Hepatocyte (in vitro differentiated cells): ENCODE data around the gene MYO3A. TPM values are rescaled to one million over a fixed set of nuclear protein-coding genes. Genes with fewer than 3 reads are reported as not detected.
A peak's percentile ranks its signal among the peaks of the same experiment; 100 is the strongest.

ENCODE experiments used
- DNase-seq: peaks from one replicate; pipeline ENCODE4 v3.0.0-alpha.2; 2016; ENCODE audit warnings: low spot score
- H2AFZ ChIP-seq: fragments of 200-600 bp; sonication (generic); 2 replicates; pipeline ENCODE4 v1.6.0; 2016; ENCODE audit warnings: antibody characterized with exemption, mild to moderate bottlenecking
- H3K27ac ChIP-seq: fragments of 200-600 bp; sonication (generic); 2 replicates; pipeline ENCODE4 v1.5.1; 2016; ENCODE audit warnings: mild to moderate bottlenecking
- H3K27me3 ChIP-seq: fragments of 200-600 bp; sonication (generic); 2 replicates; pipeline ENCODE4 v1.6.1; 2016
- H3K36me3 ChIP-seq: fragments of 200-600 bp; sonication (generic); replicated peaks from 2 replicates; pipeline ENCODE4 v1.5.1; 2016; ENCODE audit warnings: low read depth; ENCODE audit not compliant: insufficient read depth
- H3K4me1 ChIP-seq: fragments of 200-600 bp; sonication (generic); 2 replicates; pipeline ENCODE4 v1.5.1; 2016; ENCODE audit warnings: mild to moderate bottlenecking, moderate library complexity; ENCODE audit not compliant: insufficient read depth
- H3K4me2 ChIP-seq: fragments of 200-600 bp; sonication (generic); 2 replicates; pipeline ENCODE4 v1.6.0; 2016
- H3K4me3 ChIP-seq: fragments of 200-600 bp; sonication (generic); 2 replicates; pipeline ENCODE4 v1.5.1; 2016; ENCODE audit warnings: mild to moderate bottlenecking
- H3K79me2 ChIP-seq: fragments of 200-600 bp; sonication (generic); 2 replicates; pipeline ENCODE4 v1.6.0; 2017; ENCODE audit warnings: mild to moderate bottlenecking
- H3K9me2 ChIP-seq: fragments of 200-600 bp; sonication (generic); replicated peaks from 2 replicates; pipeline ENCODE4 v1.6.0; 2017; ENCODE audit warnings: mild to moderate bottlenecking; ENCODE audit not compliant: insufficient read depth
- H3K9me3 ChIP-seq: fragments of 200-600 bp; sonication (generic); 2 replicates; pipeline ENCODE4 v1.5.1; 2016; ENCODE audit warnings: low read depth, mild to moderate bottlenecking
- H4K20me1 ChIP-seq: fragments of 200-600 bp; sonication (generic); 2 replicates; pipeline ENCODE4 v1.6.0; 2016; ENCODE audit warnings: mild to moderate bottlenecking; ENCODE audit not compliant: insufficient read depth, poor library complexity, severe bottlenecking
- CTCF ChIP-seq: fragments of 200-600 bp; sonication (generic); IDR thresholded peaks from 2 replicates; pipeline ENCODE4 v1.5.1; 2016; ENCODE audit warnings: antibody characterized with exemption, mild to moderate bottlenecking; ENCODE audit not compliant: poor library complexity
- EZH2 ChIP-seq: fragments of 200-600 bp; sonication (generic); IDR thresholded peaks from 2 replicates; pipeline ENCODE4 v1.6.1; 2016; ENCODE audit warnings: antibody characterized with exemption, mild to moderate bottlenecking, borderline replicate concordance
- EZH2phosphoT487 ChIP-seq: fragments of 200-600 bp; sonication (generic); IDR thresholded peaks from one replicate; pipeline ENCODE4 v1.6.1; 2018; ENCODE audit warnings: antibody characterized with exemption, mild to moderate bottlenecking, low read depth, moderate library complexity; ENCODE audit not compliant: unreplicated experiment, severe bottlenecking
- WGBS: methylation state at CpG from one replicate; pipeline ENCODE4 v1.1.6; 2016; ENCODE audit warnings: low lambda C conversion rate; ENCODE audit errors: missing lambda C conversion rate; 5-methylcytosine and 5-hydroxymethylcytosine counted together
- polyA plus RNA-seq: library from polyadenylated mRNA; unstranded; fragments of >200 nt; fragmentation: Nextera tagmentation; extraction: Ambion mirVana; gene quantifications from 2 replicates; pipeline ENCODE4 v1.2.1, GENCODE V29; 2016
- total RNA-seq: library from RNA; depleted of rRNA; stranded (reverse); fragments of >200 nt; gene quantifications from 2 replicates; pipeline ENCODE4 v1.2.3, GENCODE V29; 2014

Gene MYO3A
- total and polyA plus RNA-seq, 2 experiments from 2014 or later: 0.93 to 1.1 TPM

GRCh38 chr10:26205223-26205622 lies 271.2 kb downstream of the MYO3A start:
- H3K4me1 ChIP-seq: no peaks in the 10 kb centered on the region
- H2AFZ ChIP-seq: no peak overlapping the region
- peaks cover 4% of the 10 kb centered on the region for H3K27me3 ChIP-seq
- H4K20me1 ChIP-seq: no peaks in the 10 kb centered on the region
- H3K79me2 ChIP-seq: no peaks in the 10 kb centered on the region
- no peak overlapping the region for H3K4me2 ChIP-seq
- H3K9me3 ChIP-seq: no peaks in the 10 kb centered on the region
- 89% methylated on average over 2 of the region's 2 CpGs for WGBS
- H3K4me3 ChIP-seq: no peak overlapping the region
- no peaks in the 10 kb centered on the region for H3K9me2 ChIP-seq
- DNase-seq: no peak
- no peak for TF ChIP-seq EZH2
- no peak for TF ChIP-seq CTCF
- no peak for TF ChIP-seq EZH2phosphoT487
- H3K27ac ChIP-seq: no peak overlapping the region
- H3K36me3 ChIP-seq: no peaks in the 10 kb centered on the region

DNA sequence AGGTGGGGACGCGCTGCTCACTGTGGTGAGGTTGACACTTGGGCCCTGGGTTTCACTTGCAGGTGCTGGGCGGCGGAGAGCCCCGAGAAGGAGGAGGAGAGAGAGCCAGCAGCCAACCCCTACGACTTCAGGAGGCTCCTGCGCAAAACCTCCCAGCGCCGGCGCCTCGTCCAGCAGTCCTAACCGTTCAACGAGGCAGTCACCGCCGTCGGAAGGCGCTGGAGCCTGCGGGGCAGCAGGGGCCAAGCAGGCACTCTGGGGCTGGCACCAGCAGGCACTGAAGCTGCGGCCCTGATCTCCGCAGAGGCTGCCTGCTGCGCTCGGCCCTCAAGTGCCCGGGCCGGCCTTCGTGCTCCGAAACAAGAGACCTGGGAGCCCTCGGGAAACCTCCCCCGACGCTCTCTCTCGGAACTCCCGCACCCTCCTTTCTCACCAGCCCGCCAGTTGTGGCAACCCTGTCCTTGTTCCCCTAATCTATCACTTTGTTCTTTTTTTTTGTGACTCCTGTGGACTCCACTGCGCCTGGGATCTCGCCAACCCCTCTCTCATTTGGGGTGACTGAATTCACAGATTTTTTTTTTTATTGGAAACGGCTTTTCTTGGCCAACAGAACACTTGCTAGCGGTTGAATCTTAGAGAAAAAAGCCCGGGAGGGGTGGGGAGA lies 277.9 kb downstream of the MYO3A start:
- no peak for TF ChIP-seq CTCF
- TF ChIP-seq EZH2phosphoT487: peak; percentile 52
- TF ChIP-seq EZH2: peak; percentile 76
- peaks cover 12% of the 10 kb centered on the region for H3K4me1 ChIP-seq
- H3K27me3 ChIP-seq: peaks cover 70% of the 10 kb centered on the region
- no peak overlapping the region for H2AFZ ChIP-seq
- no peaks in the 10 kb centered on the region for H3K9me3 ChIP-seq
- H3K79me2 ChIP-seq: no peaks in the 10 kb centered on the region
- H3K27ac ChIP-seq: no peak overlapping the region
- H3K4me2 ChIP-seq: peak overlapping the region; percentile 16
- no peak overlapping the region for H3K4me3 ChIP-seq
- no peaks in the 10 kb centered on the region for H3K36me3 ChIP-seq
- H4K20me1 ChIP-seq: no peaks in the 10 kb centered on the region
- WGBS: 8% methylated on average over 37 of the region's 37 CpGs
- no peaks in the 10 kb centered on the region for H3K9me2 ChIP-seq
- DNase-seq: peak; percentile 6

DNA sequence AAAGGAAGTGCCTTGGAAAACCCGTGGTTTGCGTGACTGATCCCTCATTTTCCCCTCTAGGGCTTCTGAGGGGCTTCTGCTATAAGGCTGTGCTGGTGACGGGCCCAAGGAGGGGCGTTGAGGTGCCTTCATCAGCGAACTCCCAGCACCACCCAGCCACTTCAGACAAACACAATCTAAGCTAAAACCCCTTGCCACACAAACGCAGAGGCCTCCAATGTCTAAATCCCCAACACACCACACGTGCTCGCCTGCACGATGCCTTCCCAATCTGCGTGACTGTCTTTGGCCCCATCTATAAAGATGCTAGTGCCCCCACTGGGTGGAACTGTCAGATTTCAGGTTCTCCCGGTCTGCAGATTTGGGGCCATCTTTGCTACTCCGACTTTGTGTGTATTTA lies 278.5 kb downstream of the MYO3A start:
- H3K79me2 ChIP-seq: no peaks in the 10 kb centered on the region
- no peaks in the 10 kb centered on the region for H3K36me3 ChIP-seq
- TF ChIP-seq EZH2phosphoT487: peak; percentile 19
- no peak for TF ChIP-seq EZH2
- H3K9me3 ChIP-seq: no peaks in the 10 kb centered on the region
- H4K20me1 ChIP-seq: no peaks in the 10 kb centered on the region
- peaks cover 18% of the 10 kb centered on the region for H3K4me1 ChIP-seq
- no peak overlapping the region for H3K27ac ChIP-seq
- H3K9me2 ChIP-seq: no peaks in the 10 kb centered on the region
- H3K27me3 ChIP-seq: peaks cover 76% of the 10 kb centered on the region
- DNase-seq: no peak
- H2AFZ ChIP-seq: no peak overlapping the region
- no peak overlapping the region for H3K4me2 ChIP-seq
- whole genome bisulfite sequencing: 23% methylated on average over 12 of the region's 12 CpGs
- H3K4me3 ChIP-seq: no peak overlapping the region

DNA sequence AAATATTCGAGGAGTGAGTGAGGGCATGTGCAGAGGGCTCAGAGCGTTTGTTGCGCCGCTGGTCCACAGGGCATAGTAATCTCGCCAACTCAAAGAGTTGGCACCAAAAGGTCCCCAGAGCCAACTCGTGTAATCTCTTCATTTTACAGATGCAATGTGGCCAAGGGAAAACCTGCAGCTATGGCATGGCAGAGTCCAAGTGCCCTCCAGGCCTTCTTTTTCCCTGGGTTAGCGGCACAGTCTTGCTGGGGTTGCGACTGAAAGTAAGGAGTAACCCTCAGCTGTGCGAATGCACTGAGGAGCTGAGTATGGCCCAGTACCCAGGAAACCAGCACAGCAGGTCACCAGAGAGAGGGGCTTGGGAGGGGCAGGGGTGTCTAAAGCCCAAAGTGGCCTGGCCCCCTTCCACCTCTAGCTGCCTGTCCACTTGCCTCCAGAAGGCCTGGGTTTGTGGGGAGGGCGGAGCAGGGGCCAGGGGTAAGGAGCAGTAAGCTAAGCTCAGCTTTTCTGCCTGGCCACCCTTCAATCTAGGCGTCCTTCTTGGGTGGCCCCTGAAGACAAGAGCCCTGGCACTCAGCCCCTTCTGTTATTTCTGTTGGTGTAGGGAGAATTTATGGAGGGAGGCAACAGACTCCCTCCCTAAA lies 279.2 kb downstream of the MYO3A start:
- Histone ChIP-seq H3K4me3 (no peak overlapping the region), H3K36me3 (no peaks in the 10 kb centered on the region), H3K27me3 (peaks cover 84% of the 10 kb centered on the region), H2AFZ (no peak overlapping the region), H3K4me2 (no peak overlapping the region), H3K27ac (no peak overlapping the region), H3K9me2 (no peaks in the 10 kb centered on the region), H3K79me2 (no peaks in the 10 kb centered on the region), H3K9me3 (no peaks in the 10 kb centered on the region), H4K20me1 (no peaks in the 10 kb centered on the region), H3K4me1 (peaks cover 25% of the 10 kb centered on the region)
- TF ChIP-seq EZH2 (no peak), CTCF (no peak), EZH2phosphoT487 (no peak)
- DNase-seq: no peak
- WGBS: 51% methylated on average over 11 of the region's 11 CpGs
